OCI-LY1 (cell line): ENCODE results near the gene CDK13.

Experiments
- CTCF ChIP-seq: fragments of 200-600 bp; sonication (generic), shearing (Covaris generic); IDR thresholded peaks from 2 replicates; pipeline ENCODE4 v1.5.1; 2017; ENCODE audit warnings: mild to moderate bottlenecking, antibody characterized with exemption, low read length, moderate library complexity, mixed read lengths
- EZH2 ChIP-seq: fragments of 200-600 bp; sonication (generic), shearing (Covaris generic); IDR thresholded peaks from 2 replicates; pipeline ENCODE4 v1.8.0; 2017; ENCODE audit warnings: borderline replicate concordance, mixed run types, mild to moderate bottlenecking, antibody characterized with exemption, low read length, moderate library complexity, mixed read lengths

GRCh38 chr7:39934132-39934531, 15.9 kb upstream of the CDK13 start:
- TF ChIP-seq CTCF = no peak
- no peak for TF ChIP-seq EZH2
